IMR-90 (cell line): ENCODE measurements around the gene CECR2. TPM values are rescaled to one million over a fixed set of nuclear protein-coding genes. Genes with fewer than 3 reads are reported as not detected.
"Not testable (repeated sequence)": the region's sequence is repeated elsewhere in the genome, so short reads cannot be mapped to it uniquely, and the experiment has no call there.

Experiments used
- ATAC-seq: fragments of 200-7000 bp; cut with Tn5 transposase; 2 replicates; pipeline ENCODE4 v1.9.1; 2020; ENCODE audit warnings: low read depth, mild to moderate bottlenecking, moderate library complexity
- BruUV-seq: library from RNA; stranded (reverse); fragments of 400-500 nt; replicated peaks from 2 replicates; lab custom pipeline; 2021; lab: Mats Ljungman, UMichigan
- CTCF ChIA-PET: fragments of 300-600 bp; formaldehyde crosslinking; extraction: SDS; loops from one replicate; lab custom pipeline; 2021; ENCODE audit warnings: antibody characterized with exemption; lab: Yijun Ruan, JAX
- POLR2A ChIA-PET: fragments of 300-600 bp; sonication (Branson Sonifier 250); formaldehyde crosslinking; loops from one replicate; lab custom pipeline; 2022; ENCODE audit warnings: antibody characterized with exemption; ENCODE audit not compliant: unreplicated experiment; lab: Charles Lee
- DNase-seq: peaks from one replicate; pipeline ENCODE4 v3.0.0; 2013
- H2AFZ ChIP-seq: replicated peaks from 2 replicates; pipeline ENCODE3; 2013; ENCODE audit warnings: low read length, mild to moderate bottlenecking; ENCODE audit not compliant: poor library complexity
- H2AK5ac ChIP-seq: 2 replicates; pipeline ENCODE4 v1.6.1; 2013; ENCODE audit warnings: low read depth, low read length, inconsistent platforms
- H2AK9ac ChIP-seq: replicated peaks from 2 replicates; pipeline ENCODE3; 2013; ENCODE audit warnings: mild to moderate bottlenecking, low read depth, low read length, moderate library complexity; ENCODE audit not compliant: poor library complexity
- H2BK120ac ChIP-seq: 2 replicates; pipeline ENCODE4 v1.6.1; 2013; ENCODE audit warnings: low read depth, low read length, inconsistent platforms
- H2BK15ac ChIP-seq: 3 replicates; pipeline ENCODE4 v1.6.1; 2013; ENCODE audit warnings: low read depth, low read length, inconsistent platforms
- H2BK20ac ChIP-seq: 2 replicates; pipeline ENCODE4 v1.6.1; 2013; ENCODE audit warnings: low read depth, mild to moderate bottlenecking, inconsistent platforms, low read length, moderate library complexity
- H2BK5ac ChIP-seq: 2 replicates; pipeline ENCODE4 v1.6.1; 2013; ENCODE audit warnings: mild to moderate bottlenecking, low read depth, low read length, inconsistent platforms; ENCODE audit not compliant: poor library complexity, severe bottlenecking
- H3K14ac ChIP-seq: replicated peaks from 2 replicates; pipeline ENCODE4 v1.6.1; 2013; ENCODE audit warnings: low read depth, low read length, inconsistent platforms
- H3K18ac ChIP-seq: 2 replicates; pipeline ENCODE4 v1.6.1; 2013; ENCODE audit warnings: low read depth, low read length, control low read depth
- H3K23ac ChIP-seq: 2 replicates; pipeline ENCODE4 v1.6.1; 2013; ENCODE audit warnings: low read depth, low read length, inconsistent platforms
- H3K27ac ChIP-seq: 2 replicates; pipeline ENCODE4 v1.5.1; 2013; ENCODE audit warnings: mild to moderate bottlenecking, control low read depth, low read length; ENCODE audit not compliant: insufficient read depth
- H3K27me3 ChIP-seq: 2 replicates; pipeline ENCODE4 v1.6.1; 2013; ENCODE audit warnings: low read length; ENCODE audit not compliant: control insufficient read depth, insufficient read depth
- H3K36me3 ChIP-seq: 2 replicates; pipeline ENCODE4 v1.6.1; 2013; ENCODE audit warnings: low read length, mixed read lengths; ENCODE audit not compliant: control insufficient read depth, insufficient read depth
- H3K4ac ChIP-seq: 2 replicates; pipeline ENCODE4 v1.6.1; 2013; ENCODE audit warnings: low read depth, low read length, inconsistent platforms
- H3K4me1 ChIP-seq: 2 replicates; pipeline ENCODE4 v1.6.1; 2013; ENCODE audit warnings: low read length, mixed read lengths; ENCODE audit not compliant: control insufficient read depth, insufficient read depth
- H3K4me2 ChIP-seq: 2 replicates; pipeline ENCODE4 v1.6.1; 2013; ENCODE audit warnings: low read depth, mild to moderate bottlenecking, control low read depth, low read length, moderate library complexity
- H3K4me3 ChIP-seq: 2 replicates; pipeline ENCODE4 v1.5.1; 2013; ENCODE audit warnings: low read depth, mild to moderate bottlenecking, control low read depth, low read length, moderate library complexity; ENCODE audit not compliant: insufficient read depth
- H3K56ac ChIP-seq: 2 replicates; pipeline ENCODE4 v1.6.1; 2013; ENCODE audit warnings: low read length, inconsistent platforms; ENCODE audit not compliant: insufficient read depth; ENCODE audit errors: extremely low read depth
- H3K79me1 ChIP-seq, 2 experiments: 2 replicates each; pipeline ENCODE4 v1.6.1; 2013; ENCODE audit warnings: low read length in 2 of 2, inconsistent platforms in 1 of 2, low read depth in 1 of 2
- H3K9ac ChIP-seq: 2 replicates; pipeline ENCODE4 v1.6.1; 2013; ENCODE audit warnings: low read depth, low read length, control low read depth
- H3K9me1 ChIP-seq: 2 replicates; pipeline ENCODE4 v1.6.1; 2013; ENCODE audit warnings: low read length, inconsistent platforms; ENCODE audit not compliant: insufficient read depth
- H3K9me3 ChIP-seq: 2 replicates; pipeline ENCODE4 v1.6.1; 2013; ENCODE audit warnings: low read length; ENCODE audit not compliant: control insufficient read depth, insufficient read depth
- H4K20me1 ChIP-seq: 2 replicates; pipeline ENCODE4 v1.6.1; 2013; ENCODE audit warnings: low read length, inconsistent platforms; ENCODE audit not compliant: insufficient read depth
- H4K5ac ChIP-seq: 2 replicates; pipeline ENCODE4 v1.6.1; 2013; ENCODE audit warnings: mild to moderate bottlenecking, low read depth, low read length, control low read depth
- H4K8ac ChIP-seq, 2 experiments: 2 replicates each; pipeline ENCODE4 v1.6.1; 2013; ENCODE audit warnings: low read depth in 2 of 2, low read length in 2 of 2, control low read depth in 1 of 2, inconsistent platforms in 1 of 2
- H4K91ac ChIP-seq: 2 replicates; pipeline ENCODE4 v1.6.1; 2013; ENCODE audit warnings: low read depth, low read length, inconsistent platforms; ENCODE audit not compliant: insufficient read depth
- BHLHE40 ChIP-seq: fragments of 150-350 bp; IDR thresholded peaks from 2 replicates; pipeline ENCODE4 v1.6.1; 2016; ENCODE audit warnings: mild to moderate bottlenecking, low read depth, low read length
- CHD1 ChIP-seq: IDR thresholded peaks from 2 replicates; pipeline ENCODE4 v1.6.1; 2012; ENCODE audit warnings: low read depth, low read length, improper control_type of control experiment
- POLR2A ChIP-seq: IDR thresholded peaks from 2 replicates; pipeline ENCODE4 v1.6.1; 2012; ENCODE audit warnings: mild to moderate bottlenecking, low read depth, low read length
- RAD21 ChIP-seq: IDR thresholded peaks from 2 replicates; pipeline ENCODE4 v1.6.1; 2012; ENCODE audit warnings: low read length, improper control_type of control experiment
- WGBS, 2 experiments: methylation state at CpG; one replicate each; pipeline versions ENCODE4 v1.1.5 to v1.1.7; 2013; ENCODE audit warnings: missing lambda C conversion rate in 2 of 2; ENCODE audit not compliant: insufficient read length in 1 of 2; ENCODE audit errors: extremely low coverage in 2 of 2; 5-methylcytosine and 5-hydroxymethylcytosine counted together
- dilution Hi-C: fragments of 300-500 bp; cut with HindIII; formaldehyde crosslinking; loops from one replicate; pipeline ENCODE4 v1.14.3; 2018; ENCODE audit warnings: low sequenced_read_pairs; ENCODE audit not compliant: unreplicated experiment
- in situ Hi-C: fragments of 300-500 bp; cut with MboI; formaldehyde crosslinking; loops from 3 replicates; pipeline ENCODE4 v1.14.3; 2019; ENCODE audit warnings: low sequenced_read_pairs, inconsistent platforms, mixed read lengths
- intact Hi-C: fragments of 100-400 bp; cut with micrococcal nuclease; formaldehyde crosslinking; loops from 2 replicates; pipeline ENCODE4 v1.10.0; 2022
- polyA plus RNA-seq, 3 experiments: library from polyadenylated mRNA; depleted of rRNA; stranded (reverse); fragments of >200 nt; gene quantifications; 2 replicates each; pipeline ENCODE4 v1.2.3, GENCODE V29; 2012; ENCODE audit warnings: low replicate concordance in 1 of 3
- total RNA-seq: library from RNA; depleted of rRNA; stranded (reverse); fragments of >200 nt; gene quantifications from 2 replicates; pipeline ENCODE4 v1.2.3, GENCODE V29; 2012
- TF ChIP-seq, protein P1 (sequence below): fragments of 150-350 bp; IDR thresholded peaks from 2 replicates; pipeline ENCODE4 v1.6.1; 2016; ENCODE audit warnings: low read depth, mild to moderate bottlenecking, low read length, moderate library complexity, borderline replicate concordance
- TF ChIP-seq, protein P2 (sequence below): fragments of 150-350 bp; IDR thresholded peaks from 2 replicates; pipeline ENCODE4 v1.6.1; 2017; ENCODE audit warnings: mild to moderate bottlenecking, antibody characterized with exemption, low read length, low read depth

CECR2 gene
- total and polyA plus RNA-seq, 2 of the 4 experiments (the other 2 are of a cell fraction), result under 0.01 TPM; not detected in 1

DNA sequence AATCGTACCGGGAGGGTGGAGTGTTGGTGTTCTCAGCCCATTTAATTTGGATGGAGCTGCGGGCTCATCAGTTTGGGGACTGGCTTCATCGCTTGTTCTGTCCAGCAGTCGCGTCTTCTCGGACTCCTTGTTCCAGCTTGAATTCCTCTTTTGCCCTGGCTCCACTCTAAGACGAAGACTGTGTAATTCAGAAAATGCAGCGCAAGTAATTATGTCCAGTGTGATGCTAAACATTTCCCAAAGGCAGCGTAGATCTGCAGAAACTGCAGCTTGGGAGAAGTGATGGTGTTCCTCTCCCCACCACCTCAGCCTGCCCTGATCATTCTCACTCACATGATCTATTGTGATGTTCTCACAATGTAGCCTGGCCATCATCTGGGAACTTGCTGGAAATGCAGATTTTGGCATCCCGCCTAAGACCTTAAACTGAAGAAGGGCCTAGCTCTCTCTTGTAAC, 194.7 kb downstream of the CECR2 start:
- H3K27me3 ChIP-seq, result peaks cover 5% of the 10 kb centered on the region
- H4K8ac ChIP-seq, result no peak overlapping the region
- no peak overlapping the region for H2AK5ac ChIP-seq
- no peak overlapping the region for H4K91ac ChIP-seq
- no peaks in the 10 kb centered on the region for H3K9me1 ChIP-seq
- peak overlapping the region; percentile 51 for H2AFZ ChIP-seq
- no peak overlapping the region for H3K4me3 ChIP-seq
- TF ChIP-seq, protein P1, sequence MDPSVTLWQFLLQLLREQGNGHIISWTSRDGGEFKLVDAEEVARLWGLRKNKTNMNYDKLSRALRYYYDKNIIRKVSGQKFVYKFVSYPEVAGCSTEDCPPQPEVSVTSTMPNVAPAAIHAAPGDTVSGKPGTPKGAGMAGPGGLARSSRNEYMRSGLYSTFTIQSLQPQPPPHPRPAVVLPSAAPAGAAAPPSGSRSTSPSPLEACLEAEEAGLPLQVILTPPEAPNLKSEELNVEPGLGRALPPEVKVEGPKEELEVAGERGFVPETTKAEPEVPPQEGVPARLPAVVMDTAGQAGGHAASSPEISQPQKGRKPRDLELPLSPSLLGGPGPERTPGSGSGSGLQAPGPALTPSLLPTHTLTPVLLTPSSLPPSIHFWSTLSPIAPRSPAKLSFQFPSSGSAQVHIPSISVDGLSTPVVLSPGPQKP, result no peak
- TF ChIP-seq, protein P2, sequence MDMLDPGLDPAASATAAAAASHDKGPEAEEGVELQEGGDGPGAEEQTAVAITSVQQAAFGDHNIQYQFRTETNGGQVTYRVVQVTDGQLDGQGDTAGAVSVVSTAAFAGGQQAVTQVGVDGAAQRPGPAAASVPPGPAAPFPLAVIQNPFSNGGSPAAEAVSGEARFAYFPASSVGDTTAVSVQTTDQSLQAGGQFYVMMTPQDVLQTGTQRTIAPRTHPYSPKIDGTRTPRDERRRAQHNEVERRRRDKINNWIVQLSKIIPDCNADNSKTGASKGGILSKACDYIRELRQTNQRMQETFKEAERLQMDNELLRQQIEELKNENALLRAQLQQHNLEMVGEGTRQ, result no peak
- no peak for TF ChIP-seq POLR2A
- TF ChIP-seq BHLHE40, result no peak
- TF ChIP-seq CHD1, result no peak
- TF ChIP-seq RAD21, result no peak
- peak; percentile 27 for DNase-seq
- no peak overlapping the region for H3K14ac ChIP-seq
- no peak overlapping the region for H2BK5ac ChIP-seq
- H3K9ac ChIP-seq, result no peak overlapping the region
- no peak overlapping the region for H3K23ac ChIP-seq
- no peaks in the 10 kb centered on the region for H3K79me1 ChIP-seq
- ChIA-PET CTCF (no interaction called here), POLR2A (no interaction called here)
- no peak overlapping the region for H2AK9ac ChIP-seq
- in situ Hi-C loops, result loop anchor here (10.0 to 25.0 kb wide), 2 partner anchors 161 to 498 kb away; no protein-coding TSS in a partner anchor
- H4K20me1 ChIP-seq, result no peaks in the 10 kb centered on the region
- no peak overlapping the region for H3K4ac ChIP-seq
- no peaks in the 10 kb centered on the region for H3K36me3 ChIP-seq
- no peak overlapping the region for H2BK15ac ChIP-seq
- 67% methylated on average over 9 of the region's 11 CpGs; no CpG with 5 or more reads in 1 of the 2 experiments for WGBS, 2 experiments
- no peak overlapping the region for H4K5ac ChIP-seq
- no peaks in the 10 kb centered on the region for H3K9me3 ChIP-seq
- intact Hi-C loops, result loop anchor here (2.0 to 10.0 kb wide), 2 partner anchors 59 to 75 kb away; partner anchors contain the start of gene BCL2L13
- BruUV-seq, result no TSS peak
- H3K4me1 ChIP-seq, result no peaks in the 10 kb centered on the region
- no peak overlapping the region for H3K56ac ChIP-seq
- H3K4me2 ChIP-seq, result no peak overlapping the region
- H2BK20ac ChIP-seq, result no peak overlapping the region
- H3K18ac ChIP-seq, result no peak overlapping the region
- H2BK120ac ChIP-seq, result no peak overlapping the region
- dilution Hi-C loops, result no loop called here
- H3K27ac ChIP-seq, result no peak overlapping the region
- ATAC-seq, result no peak

DNA sequence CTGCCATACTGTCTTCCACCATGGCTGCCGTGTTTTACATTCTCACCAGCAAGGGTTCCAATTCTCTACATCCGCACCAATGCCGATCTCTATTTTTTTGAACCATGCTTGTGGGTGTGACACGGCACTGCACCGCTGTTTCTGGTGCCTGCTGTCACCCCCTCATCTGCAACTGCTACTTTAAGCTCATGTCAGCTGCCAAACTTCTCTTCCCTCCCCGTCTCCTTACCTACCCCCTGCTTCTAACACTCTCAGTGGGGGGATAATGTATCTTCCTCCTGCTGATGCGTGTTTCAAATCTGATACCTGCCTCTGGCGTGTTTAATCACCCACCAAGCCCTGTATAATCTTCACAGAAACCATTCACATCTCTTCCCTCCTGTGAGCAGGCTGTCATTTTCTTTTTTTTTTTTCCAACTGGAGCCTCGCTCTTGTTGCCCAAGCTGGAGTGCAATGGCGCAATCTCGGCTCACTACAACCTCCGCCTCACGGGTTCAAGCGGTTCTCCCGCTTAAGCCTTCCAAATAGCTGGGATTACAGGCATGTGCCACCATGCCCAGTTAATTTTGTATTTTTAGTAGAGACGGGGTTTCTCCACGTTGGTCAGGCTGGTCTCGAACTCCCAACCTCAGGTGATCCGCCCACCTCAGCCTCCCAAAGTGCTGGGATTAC, 196.9 kb downstream of the CECR2 start:
- in situ Hi-C loops, result loop anchor here (10.0 to 25.0 kb wide), 2 partner anchors 159 to 496 kb away; no protein-coding TSS in a partner anchor
- H3K4me3 ChIP-seq, BruUV-seq, H3K18ac ChIP-seq, POLR2A ChIA-PET, H3K4me2 ChIP-seq, H2BK15ac ChIP-seq, ATAC-seq, H2AK5ac ChIP-seq, H3K9me1 ChIP-seq, H3K9ac ChIP-seq, H3K9me3 ChIP-seq, H2AFZ ChIP-seq, H2BK20ac ChIP-seq, H4K20me1 ChIP-seq, H3K36me3 ChIP-seq, H3K27ac ChIP-seq, H4K8ac ChIP-seq, H2BK5ac ChIP-seq, H3K56ac ChIP-seq, H3K27me3 ChIP-seq, H3K4ac ChIP-seq, H2AK9ac ChIP-seq, dilution Hi-C loops, DNase-seq, H3K79me1 ChIP-seq, H3K14ac ChIP-seq, H2BK120ac ChIP-seq, H3K23ac ChIP-seq, H4K91ac ChIP-seq, H4K5ac ChIP-seq, H3K4me1 ChIP-seq: not testable (repeated sequence)
- CTCF ChIA-PET, result interaction anchor here (0.8 kb wide), 1 partner anchor 508 kb away, joined by 3 read pairs; no protein-coding TSS in a partner anchor
- intact Hi-C loops, result loop anchor here (10.0 kb wide), 1 partner anchor 61 kb away; no protein-coding TSS in a partner anchor
- WGBS, 2 experiments, result 76% methylated on average over 6 of the region's 19 CpGs; no CpG with 5 or more reads in 1 of the 2 experiments
